Measurements from ENCODE around the gene SPRTN.
"Not testable (repeated sequence)": the region's sequence is repeated elsewhere in the genome, so short reads cannot be mapped to it uniquely, and the experiment has no call there.

SPRTN gene

GRCh38 chr1:231337043-231337471, 1.0 kb upstream of the SPRTN start:
- DNase-seq, result no peak

DNA sequence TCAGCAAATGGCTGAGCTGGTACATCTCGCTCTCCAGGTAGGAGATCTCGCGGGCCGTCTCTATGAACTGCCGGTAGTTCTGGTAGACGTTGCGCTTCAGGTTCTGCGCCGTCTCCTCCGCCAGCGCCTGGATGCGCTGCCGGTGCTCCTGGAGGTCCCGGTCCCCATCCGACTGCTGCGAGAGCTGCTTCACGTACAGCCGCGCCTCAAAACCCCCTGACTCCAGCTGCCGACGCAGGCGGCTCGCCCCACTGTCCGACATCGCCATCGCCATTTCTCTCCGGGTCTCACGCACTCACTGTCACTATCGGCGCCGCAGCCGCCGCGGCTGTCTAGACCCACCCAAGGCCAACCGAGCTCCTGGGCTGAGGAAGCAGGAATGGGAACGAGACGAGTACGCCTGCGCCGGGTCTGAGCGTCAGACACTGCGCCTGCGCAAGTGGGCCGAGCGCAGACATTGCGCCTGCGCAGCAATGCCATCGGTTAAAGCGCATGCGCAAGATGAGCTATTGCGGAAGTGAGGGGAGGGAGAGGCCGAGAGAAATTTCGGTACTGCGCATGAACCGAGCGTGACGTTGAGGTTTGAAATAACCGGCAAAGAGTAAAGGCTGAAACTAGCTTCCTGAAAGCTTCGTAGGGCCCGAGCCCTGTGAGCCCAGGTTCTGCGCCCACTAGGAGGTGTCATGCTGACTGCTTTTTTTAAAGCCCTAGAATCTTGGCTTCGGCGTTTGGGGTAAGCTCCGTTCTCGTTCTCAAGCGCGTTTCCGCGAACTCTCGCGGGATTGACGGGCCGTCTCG, 422 bp upstream of the SPRTN start, which contains the start of gene EXOC8:
EXOC8 (minus strand) TSS at position 381 of the 798 bp plus-strand sequence; CDS start at position 274, 107 bp downstream.
- peak; percentile 96 for DNase-seq

DNA sequence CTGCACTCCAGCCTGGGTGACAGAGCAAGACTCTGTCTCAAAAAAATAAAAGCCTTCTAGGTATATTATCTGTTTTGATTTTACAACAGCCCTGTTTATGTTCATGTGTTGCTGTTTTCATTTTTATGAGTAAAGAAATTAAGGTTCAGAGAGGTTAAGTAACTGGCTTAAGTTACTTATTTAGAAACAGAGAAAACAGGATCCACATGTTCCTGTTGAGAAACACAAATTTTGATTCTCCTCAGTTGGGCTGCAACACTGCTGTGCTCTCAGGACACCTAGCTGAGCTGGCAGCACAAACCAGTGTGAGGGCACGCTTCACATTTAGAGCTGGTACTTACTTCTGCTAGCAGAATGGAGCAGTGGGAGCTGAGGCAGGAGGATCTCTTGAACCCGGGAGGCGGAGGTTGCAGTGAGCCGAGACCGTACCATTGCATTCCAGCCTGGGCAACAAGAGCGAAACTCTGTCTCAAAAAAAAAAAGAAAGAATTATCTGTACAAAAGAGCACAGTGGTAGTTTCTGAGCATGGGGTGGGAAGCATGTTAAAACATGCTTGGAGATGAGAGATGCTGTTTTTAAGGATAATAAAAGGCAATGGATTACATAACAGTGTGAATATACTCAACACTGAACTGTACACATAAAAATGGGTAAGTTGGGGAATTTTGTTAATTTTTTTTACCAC, 2.4 kb downstream of the SPRTN start:
- DNase-seq, result no peak

GRCh38 chr1:231347961-231348360, 9.9 kb downstream of the SPRTN start:
- DNase-seq, result no peak

- no peak for DNase-seq
Measured at GRCh38 chr1:231348442-231348841, 10.3 kb downstream of the SPRTN start.

DNA sequence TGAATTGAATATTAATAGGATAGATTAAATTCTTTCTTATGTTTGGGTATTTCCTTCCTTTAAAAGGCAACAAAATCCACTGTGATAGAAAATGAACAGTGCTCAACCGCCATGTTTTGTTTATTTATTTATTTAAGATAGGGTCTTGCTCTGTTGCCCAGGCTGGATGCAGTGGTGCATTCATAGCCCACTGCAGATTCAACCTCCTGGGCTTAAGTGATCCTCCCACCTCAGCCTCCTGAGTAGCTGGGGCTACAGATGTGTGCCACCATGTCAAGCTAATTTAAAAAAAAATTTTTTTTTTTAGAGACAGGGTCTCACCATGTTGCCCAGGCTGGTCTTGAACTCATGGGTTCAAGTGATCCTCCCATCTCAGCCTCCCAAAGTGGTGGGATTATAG, 10.8 kb downstream of the SPRTN start:
- DNase-seq, result not testable (repeated sequence)

DNA sequence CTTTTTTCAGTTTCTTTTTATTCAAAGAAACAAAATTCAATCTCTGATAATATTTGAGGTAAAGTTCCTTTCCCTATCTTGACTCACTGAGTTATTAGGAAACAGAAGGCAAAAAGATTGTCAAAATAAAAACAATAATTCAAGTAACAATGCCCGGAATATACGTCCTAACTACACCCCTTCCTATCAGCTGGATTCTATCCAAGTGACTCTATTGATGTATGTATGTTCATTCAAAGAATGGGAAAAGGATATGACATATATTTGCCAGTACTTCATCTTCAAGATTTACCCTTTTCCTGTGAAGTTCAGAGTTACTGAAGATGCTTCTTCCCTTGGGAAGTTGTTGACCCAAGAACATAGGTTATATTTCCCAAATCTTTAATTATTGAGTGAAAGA, 13.7 kb downstream of the SPRTN start:
- no peak for DNase-seq

GRCh38 chr1:231353086-231353485, 15.0 kb downstream of the SPRTN start:
- no peak for DNase-seq

DNA sequence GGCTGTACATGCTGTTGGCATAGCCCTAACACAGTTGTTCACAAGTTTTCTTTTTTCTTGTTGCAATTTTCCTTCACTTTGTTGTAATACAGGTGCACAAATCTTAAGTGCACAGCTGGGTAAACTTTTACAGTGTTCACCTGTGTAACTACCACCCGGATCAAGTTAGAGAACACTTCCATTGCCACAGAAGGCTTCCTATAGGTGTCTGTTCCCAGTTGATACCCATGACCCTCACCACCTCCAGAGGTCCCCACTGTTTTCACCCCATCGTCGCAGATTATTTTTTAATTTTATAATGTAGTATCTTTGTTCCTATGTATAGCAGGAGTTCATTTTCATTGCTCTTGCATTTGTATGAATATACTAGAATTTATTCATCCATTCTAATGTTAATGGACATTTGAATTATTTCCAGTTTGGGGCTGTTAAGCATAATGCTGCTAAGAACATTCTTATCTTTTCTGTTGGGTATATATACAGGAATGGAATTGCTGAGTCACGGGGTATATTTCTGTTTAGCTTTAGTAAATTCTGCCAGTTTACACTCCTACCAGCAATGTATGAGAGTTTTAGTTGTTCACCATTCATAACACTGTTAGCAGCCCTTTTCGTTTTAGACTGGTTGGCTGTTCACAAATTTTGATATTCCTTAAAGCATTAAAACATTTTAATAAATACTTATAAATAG, 16.4 kb downstream of the SPRTN start:
- DNase-seq, result no peak

DNA sequence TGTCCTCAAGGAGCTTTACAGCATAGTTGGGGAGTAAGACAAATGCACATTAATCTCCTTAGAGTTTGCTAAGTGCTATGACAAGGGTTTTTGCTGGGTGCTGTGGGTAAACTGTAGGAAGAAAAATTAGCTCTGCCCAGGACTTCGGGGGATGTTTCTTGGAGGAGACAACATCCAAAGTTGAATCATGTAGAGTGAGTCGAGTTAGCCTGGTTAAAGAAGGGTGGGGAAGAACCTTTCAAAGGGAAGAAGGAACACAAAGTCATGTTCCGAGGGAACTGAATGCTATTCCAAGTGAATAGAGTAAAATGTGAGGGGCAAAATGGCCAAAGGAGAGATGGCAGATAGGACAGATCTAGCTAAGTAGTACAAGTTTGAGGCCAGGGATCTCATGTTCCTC, 17.1 kb downstream of the SPRTN start:
- no peak for DNase-seq

DNA sequence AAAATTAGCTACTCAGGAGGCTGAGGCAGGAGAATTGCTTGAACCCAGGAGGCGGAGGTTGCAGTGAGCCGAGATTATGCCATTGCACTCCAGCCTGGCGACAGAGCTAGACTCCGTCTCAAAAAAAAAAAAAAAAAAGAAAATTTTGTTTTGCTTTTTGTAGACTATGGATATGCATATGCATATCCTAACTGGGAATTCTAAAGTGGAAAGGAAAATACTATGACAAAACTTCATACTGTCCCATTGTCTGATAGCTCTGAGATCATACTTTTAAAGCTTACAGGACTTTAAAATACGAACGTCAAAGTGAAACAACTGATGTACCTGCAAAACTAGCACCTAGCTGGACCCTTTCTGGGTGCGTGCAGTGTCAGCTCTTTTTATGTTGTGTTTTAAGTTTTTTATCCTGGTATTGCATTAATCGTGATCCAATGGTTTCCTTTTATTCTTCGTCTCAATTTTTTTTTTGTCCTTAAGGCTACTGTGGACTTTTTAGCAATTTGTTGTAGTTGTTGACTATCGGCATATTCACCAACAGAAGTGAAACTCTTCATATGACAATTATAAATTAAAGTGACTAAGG, 19.2 kb downstream of the SPRTN start:
- DNase-seq, result no peak

GRCh38 chr1:231357831-231358354, 19.8 kb downstream of the SPRTN start:
- peak; percentile 46 for DNase-seq

GRCh38 chr1:231359113-231359512, 21.0 kb downstream of the SPRTN start:
- no peak for DNase-seq

GRCh38 chr1:231362325-231362724, 24.2 kb downstream of the SPRTN start:
- no peak for DNase-seq

- DNase-seq, result no peak
Measured at GRCh38 chr1:231363624-231364023, 25.5 kb downstream of the SPRTN start.

DNA sequence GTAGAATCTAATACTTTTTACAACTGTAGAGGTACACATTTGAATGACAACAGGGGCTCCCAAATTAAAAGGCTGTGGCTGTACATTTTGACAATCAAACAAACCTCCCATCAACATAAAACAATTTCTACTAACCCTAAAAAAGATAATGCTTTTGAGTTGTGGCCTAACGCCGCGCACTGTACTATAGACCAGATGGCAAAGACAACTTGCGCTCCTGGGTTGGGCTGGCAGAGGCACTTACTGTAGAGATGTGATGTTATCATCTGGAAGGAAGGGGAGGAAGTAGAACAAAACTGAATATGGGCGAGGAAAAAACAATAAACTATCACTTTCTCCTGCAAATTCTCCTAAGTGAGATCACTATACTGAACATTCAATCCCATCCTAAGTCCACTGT, 26.1 kb downstream of the SPRTN start:
- no peak for DNase-seq

DNA sequence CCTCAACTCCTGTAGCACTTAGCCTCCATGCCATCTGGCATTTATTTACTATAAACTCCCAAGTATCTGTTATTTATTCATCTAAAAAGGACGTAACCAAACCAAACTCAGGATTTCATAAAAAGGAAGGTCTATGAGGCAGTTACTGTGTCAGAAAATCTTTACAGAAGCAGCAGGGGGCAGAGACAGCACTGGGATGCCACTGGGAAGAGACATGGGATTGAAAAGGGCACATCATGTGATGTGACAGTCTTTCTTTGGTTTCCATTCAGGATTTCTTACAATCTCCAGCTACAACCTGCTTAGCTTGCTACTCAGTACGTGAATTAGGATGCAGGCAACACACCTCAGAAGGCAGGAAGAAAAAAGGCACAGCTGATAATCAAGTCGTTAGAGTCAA, 31.2 kb downstream of the SPRTN start:
- no peak for DNase-seq

- no peak for DNase-seq
Measured at GRCh38 chr1:231372501-231372900, 34.4 kb downstream of the SPRTN start.

- no peak for DNase-seq
Measured at GRCh38 chr1:231374394-231374793, 36.3 kb downstream of the SPRTN start.

DNA sequence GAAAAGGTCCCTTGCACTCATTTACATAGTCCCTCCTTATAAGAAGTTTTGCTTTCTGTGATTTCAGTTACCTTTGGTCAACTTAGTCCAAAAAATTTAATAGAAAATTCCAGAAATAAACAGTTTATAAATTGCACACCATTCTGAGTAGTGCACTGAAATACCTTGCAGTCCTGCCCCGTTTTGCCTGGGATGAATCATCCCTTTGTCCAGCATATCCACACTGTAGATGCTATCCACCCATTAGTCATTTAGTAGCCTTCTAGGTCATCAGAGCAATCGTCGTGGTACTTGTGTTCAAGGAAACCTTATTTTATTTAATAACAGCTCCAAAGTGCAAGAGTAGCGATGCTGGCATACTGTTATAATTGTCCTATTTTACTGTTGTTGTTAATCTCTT, 38.0 kb downstream of the SPRTN start:
- DNase-seq, result no peak

GRCh38 chr1:231376875-231377549, 38.9 kb downstream of the SPRTN start:
- no peak for DNase-seq

- no peak for DNase-seq
Measured at GRCh38 chr1:231381729-231382128, 43.6 kb downstream of the SPRTN start.

GRCh38 chr1:231382426-231382825, 44.3 kb downstream of the SPRTN start:
- DNase-seq, result no peak
